Subcutaneous abdominal adipose tissue (tissue), 5 donors: Measurements from ENCODE around the gene TNFSF12.

ENCODE experiments used
- H3K27ac ChIP-seq: one replicate; pipeline ENCODE4 v1.7.0; 2013; ENCODE audit warnings: low read depth, mild to moderate bottlenecking, inconsistent platforms, low read length, moderate library complexity
- H3K27me3 ChIP-seq, 5 donors: one replicate each; pipeline ENCODE4 v1.7.0; 2013; ENCODE audit warnings: low read length in 5 of 5, inconsistent platforms in 1 of 5; ENCODE audit not compliant: control insufficient read depth in 5 of 5, insufficient read depth in 4 of 5
- H3K36me3 ChIP-seq, 5 donors: one replicate each; pipeline ENCODE4 v1.7.0; 2013; ENCODE audit warnings: low read length in 5 of 5; ENCODE audit not compliant: control insufficient read depth in 5 of 5, insufficient read depth in 5 of 5
- H3K4me1 ChIP-seq, 5 donors: one replicate each; pipeline ENCODE4 v1.7.0; 2013; ENCODE audit warnings: low read length in 5 of 5, mild to moderate bottlenecking in 3 of 5, moderate library complexity in 1 of 5; ENCODE audit not compliant: control insufficient read depth in 5 of 5, insufficient read depth in 5 of 5
- H3K4me3 ChIP-seq, 5 donors: one replicate each; pipeline ENCODE4 v1.7.0; 2013; ENCODE audit warnings: low read length in 5 of 5, low read depth in 1 of 5
- H3K9ac ChIP-seq, 5 donors: one replicate each; pipeline ENCODE4 v1.7.0; 2013; ENCODE audit warnings: low read length in 5 of 5, mild to moderate bottlenecking in 4 of 5, moderate library complexity in 3 of 5
- H3K9me3 ChIP-seq, 5 donors: one replicate each; pipeline ENCODE4 v1.7.0; 2013; ENCODE audit warnings: low read length in 5 of 5; ENCODE audit not compliant: control insufficient read depth in 5 of 5
- donor health status: healthy.
- donor health status: healthy.
- donor health status: healthy.
- donor health status: healthy.
- donor health status: healthy.

Gene TNFSF12

DNA sequence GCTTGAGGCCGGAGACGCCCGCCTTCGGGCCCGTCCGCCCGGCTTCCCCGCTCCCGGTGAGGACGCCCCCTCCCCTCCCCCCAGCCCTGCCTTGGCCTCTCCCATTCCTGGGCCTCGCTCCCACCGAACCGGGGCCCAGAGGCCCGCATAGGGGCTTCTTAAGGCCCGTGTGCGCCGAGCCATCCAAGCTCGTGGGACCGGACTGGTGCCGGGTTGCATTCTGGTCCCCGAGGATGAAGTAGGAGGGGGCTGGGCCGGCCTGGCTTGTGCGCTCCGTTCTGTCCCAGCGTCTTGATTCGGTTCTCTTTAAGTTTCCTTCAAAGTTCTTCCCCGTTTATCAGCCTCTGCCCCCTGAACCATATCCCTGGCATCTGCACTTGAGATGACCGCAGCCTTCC, 13.3 kb downstream of the TNFSF12 start:
- no peaks in the 10 kb centered on the region for H3K27me3 ChIP-seq
- H3K4me1 ChIP-seq = peaks cover 11 to 66% (median 63%) of the 10 kb centered on the region in 5 donors
- H3K36me3 ChIP-seq = peaks cover 3 to 44% (median 25%) of the 10 kb centered on the region in 5 donors
- peak overlapping the region; percentile 97 for H3K27ac ChIP-seq
- peak overlapping the region; percentile 71 to 95 (median 90) for H3K9ac ChIP-seq
- peak overlapping the region; percentile 72 to 82 (median 75) for H3K4me3 ChIP-seq
- H3K9me3 ChIP-seq = no peaks in the 10 kb centered on the region

DNA sequence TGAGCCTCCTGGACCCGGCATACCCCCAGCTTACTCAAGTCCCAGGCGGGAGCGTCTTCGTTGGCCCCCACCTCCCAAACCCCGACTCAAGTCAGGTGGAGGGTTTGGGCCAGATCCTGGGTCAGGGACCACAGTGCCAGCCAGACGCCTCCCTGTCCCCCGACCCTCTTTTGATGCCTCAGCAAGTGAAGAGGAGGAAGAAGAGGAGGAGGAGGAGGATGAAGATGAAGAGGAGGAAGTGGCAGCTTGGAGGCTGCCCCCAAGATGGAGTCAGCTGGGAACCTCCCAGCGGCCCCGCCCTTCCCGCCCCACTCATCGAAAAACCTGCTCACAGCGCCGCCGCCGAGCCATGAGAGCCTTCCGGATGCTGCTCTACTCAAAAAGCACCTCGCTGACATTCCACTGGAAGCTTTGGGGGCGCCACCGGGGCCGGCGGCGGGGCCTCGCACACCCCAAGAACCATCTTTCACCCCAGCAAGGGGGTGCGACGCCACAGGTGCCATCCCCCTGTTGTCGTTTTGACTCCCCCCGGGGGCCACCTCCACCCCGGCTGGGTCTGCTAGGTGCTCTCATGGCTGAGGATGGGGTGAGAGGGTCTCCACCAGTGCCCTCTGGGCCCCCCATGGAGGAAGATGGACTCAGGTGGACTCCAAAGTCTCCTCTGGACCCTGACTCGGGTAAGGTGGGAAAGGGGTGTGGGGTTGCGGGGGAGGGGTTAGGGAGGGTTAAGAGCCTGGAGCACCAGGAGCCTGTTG, 14.4 kb downstream of the TNFSF12 start:
- Histone ChIP-seq H3K27me3 (no peaks in the 10 kb centered on the region), H3K27ac (no peak overlapping the region), H3K9ac (peak overlapping the region in 3 of 5 donors; percentile 90 to 95 (median 91)), H3K4me3 (peak overlapping the region in 1 of 5 donors; percentile 75), H3K9me3 (no peaks in the 10 kb centered on the region), H3K4me1 (peaks cover 5 to 55% (median 52%) of the 10 kb centered on the region in 5 donors), H3K36me3 (peaks cover 3 to 51% (median 30%) of the 10 kb centered on the region in 5 donors)

DNA sequence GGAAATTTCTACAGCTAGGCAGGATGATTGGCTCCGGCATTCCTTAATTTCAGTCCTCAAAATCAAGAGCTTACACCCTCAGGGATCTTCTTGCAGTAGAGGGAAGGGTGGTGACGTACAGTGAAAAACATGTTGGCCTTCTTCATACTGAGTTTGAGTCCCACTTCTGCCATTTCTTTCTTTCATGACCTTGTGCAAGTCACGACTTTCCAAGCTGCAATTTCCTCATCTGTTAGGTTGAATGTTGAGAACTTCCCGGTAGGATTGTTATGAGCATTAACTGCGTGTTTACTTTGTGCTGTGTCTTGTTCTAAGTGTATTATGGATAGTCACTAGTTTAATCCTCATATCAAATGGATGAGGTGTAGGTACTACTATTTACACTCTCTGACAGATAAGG, 20.7 kb downstream of the TNFSF12 start:
- Histone ChIP-seq H3K4me3 (no peak overlapping the region), H3K9ac (no peak overlapping the region), H3K36me3 (peaks cover 7 to 68% (median 55%) of the 10 kb centered on the region in 5 donors)

DNA sequence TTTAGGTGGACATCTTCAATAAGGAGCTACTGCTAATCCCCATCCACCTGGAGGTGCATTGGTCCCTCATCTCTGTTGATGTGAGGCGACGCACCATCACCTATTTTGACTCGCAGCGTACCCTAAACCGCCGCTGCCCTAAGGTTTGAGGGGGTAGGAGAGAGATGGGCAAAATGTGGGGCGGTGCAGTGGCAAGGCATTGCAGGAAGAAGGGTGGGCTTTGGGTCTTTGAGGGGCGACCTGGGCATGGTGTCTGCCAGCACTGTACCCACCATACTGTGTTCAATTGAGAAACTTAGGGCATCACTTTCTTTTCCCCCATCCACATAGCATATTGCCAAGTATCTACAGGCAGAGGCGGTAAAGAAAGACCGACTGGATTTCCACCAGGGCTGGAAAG, 21.5 kb downstream of the TNFSF12 start:
- no peak overlapping the region for H3K27ac ChIP-seq
- H3K9me3 ChIP-seq = no peaks in the 10 kb centered on the region
- no peak overlapping the region for H3K9ac ChIP-seq
- H3K36me3 ChIP-seq = peaks cover 13 to 68% (median 55%) of the 10 kb centered on the region in 5 donors
- no peaks in the 10 kb centered on the region for H3K27me3 ChIP-seq
- H3K4me1 ChIP-seq = peaks cover 9 to 26% (median 23%) of the 10 kb centered on the region in 5 donors
- no peak overlapping the region for H3K4me3 ChIP-seq

More for the DNA sequence above, 20.7 kb downstream of the TNFSF12 start:
- peaks cover 8 to 18% (median 15%) of the 10 kb centered on the region in 5 donors for H3K4me1 ChIP-seq
- no peaks in the 10 kb centered on the region for H3K27me3 ChIP-seq
- no peaks in the 10 kb centered on the region for H3K9me3 ChIP-seq
- H3K27ac ChIP-seq = no peak overlapping the region

DNA sequence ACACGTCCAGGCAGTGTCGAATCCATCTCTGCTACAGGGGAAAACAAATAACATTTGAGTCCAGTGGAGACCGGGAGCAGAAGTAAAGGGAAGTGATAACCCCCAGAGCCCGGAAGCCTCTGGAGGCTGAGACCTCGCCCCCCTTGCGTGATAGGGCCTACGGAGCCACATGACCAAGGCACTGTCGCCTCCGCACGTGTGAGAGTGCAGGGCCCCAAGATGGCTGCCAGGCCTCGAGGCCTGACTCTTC, 23.4 kb downstream of the TNFSF12 start:
- Histone ChIP-seq H3K9me3 (no peaks in the 10 kb centered on the region), H3K4me1 (peaks cover 12 to 43% (median 34%) of the 10 kb centered on the region in 5 donors), H3K27ac (peak overlapping the region; percentile 98), H3K4me3 (peak overlapping the region; percentile 54 to 98 (median 80)), H3K36me3 (peaks cover 20 to 70% (median 61%) of the 10 kb centered on the region in 5 donors), H3K9ac (peak overlapping the region; percentile 16 to 79 (median 62)), H3K27me3 (no peaks in the 10 kb centered on the region)

DNA sequence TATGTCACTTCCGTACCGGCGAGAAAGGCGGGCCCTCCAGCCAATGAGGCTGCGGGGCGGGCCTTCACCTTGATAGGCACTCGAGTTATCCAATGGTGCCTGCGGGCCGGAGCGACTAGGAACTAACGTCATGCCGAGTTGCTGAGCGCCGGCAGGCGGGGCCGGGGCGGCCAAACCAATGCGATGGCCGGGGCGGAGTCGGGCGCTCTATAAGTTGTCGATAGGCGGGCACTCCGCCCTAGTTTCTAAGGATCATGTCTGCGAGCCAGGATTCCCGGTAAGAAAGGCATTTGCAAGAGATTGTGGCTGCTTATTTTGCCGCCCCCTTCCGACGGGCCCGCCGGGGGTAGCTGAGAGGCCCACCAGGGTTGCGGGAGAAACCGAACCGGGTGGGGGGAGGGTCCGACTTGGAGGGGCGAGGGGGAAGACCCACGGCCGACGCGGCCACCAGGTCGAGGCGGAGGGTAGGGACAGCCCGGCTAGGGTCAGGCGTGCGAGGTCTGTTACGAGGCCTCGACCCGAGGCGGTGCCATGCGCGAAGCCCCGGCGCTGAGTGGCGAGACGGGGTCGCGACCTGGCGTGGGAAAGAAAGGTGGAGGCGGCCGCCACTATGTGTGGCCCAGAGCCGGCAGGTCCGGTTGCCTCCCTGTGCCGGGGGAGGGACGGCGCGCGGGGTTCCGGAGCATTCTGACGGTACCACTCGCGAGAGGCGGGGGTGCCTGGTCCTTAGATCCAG, 23.9 kb downstream of the TNFSF12 start:
- Histone ChIP-seq H3K4me3 (peak overlapping the region; percentile 52 to 99 (median 98)), H3K27ac (peak overlapping the region; percentile 98), H3K36me3 (peaks cover 22 to 70% (median 61%) of the 10 kb centered on the region in 5 donors), H3K4me1 (peaks cover 12 to 48% (median 39%) of the 10 kb centered on the region in 5 donors), H3K27me3 (no peaks in the 10 kb centered on the region), H3K9me3 (no peaks in the 10 kb centered on the region), H3K9ac (peak overlapping the region; percentile 77 to 98 (median 98))

DNA sequence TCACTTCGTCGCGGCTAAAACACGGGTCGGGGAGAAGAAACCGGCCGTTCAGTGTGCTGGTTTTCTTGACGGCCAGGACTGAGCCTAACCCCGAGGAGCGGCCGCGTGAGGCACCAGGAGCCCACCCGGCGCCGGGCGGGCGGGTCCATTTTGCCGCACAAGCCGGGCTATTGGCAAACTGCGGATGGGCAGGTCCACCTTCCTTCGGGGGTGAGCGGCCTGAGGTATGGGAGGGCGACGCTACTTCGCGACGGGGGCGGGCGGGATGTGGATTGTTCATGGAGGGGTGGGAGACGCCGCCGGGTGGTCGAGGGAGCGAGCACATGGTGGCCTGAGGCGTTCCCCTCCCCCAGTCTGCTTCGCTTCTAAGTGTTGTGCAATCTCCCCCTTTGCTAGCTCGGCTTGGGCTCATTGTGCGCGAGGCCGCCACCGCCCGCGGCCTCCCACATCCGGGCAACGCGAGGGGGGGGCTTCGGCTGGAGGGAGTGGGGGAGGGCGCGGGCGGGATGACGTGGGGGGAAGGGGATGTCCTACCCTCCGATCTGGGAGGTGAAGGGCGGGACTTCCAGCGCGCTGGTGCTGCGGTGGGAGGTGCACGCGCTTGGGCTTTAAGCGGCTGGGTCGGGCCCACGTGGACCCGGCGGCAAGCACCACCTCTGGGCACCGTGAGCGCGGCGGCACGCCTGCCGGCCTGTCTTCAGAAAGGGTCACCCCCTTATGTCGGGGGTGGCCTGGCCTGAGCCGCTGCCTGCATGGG, 24.6 kb downstream of the TNFSF12 start:
- Histone ChIP-seq H3K36me3 (peaks cover 26 to 73% (median 67%) of the 10 kb centered on the region in 5 donors), H3K9ac (peak overlapping the region; percentile 77 to 98 (median 98)), H3K4me1 (peaks cover 12 to 55% (median 42%) of the 10 kb centered on the region in 5 donors), H3K27me3 (no peaks in the 10 kb centered on the region), H3K4me3 (peak overlapping the region; percentile 84 to 99 (median 98)), H3K9me3 (no peaks in the 10 kb centered on the region), H3K27ac (peak overlapping the region; percentile 98)

DNA sequence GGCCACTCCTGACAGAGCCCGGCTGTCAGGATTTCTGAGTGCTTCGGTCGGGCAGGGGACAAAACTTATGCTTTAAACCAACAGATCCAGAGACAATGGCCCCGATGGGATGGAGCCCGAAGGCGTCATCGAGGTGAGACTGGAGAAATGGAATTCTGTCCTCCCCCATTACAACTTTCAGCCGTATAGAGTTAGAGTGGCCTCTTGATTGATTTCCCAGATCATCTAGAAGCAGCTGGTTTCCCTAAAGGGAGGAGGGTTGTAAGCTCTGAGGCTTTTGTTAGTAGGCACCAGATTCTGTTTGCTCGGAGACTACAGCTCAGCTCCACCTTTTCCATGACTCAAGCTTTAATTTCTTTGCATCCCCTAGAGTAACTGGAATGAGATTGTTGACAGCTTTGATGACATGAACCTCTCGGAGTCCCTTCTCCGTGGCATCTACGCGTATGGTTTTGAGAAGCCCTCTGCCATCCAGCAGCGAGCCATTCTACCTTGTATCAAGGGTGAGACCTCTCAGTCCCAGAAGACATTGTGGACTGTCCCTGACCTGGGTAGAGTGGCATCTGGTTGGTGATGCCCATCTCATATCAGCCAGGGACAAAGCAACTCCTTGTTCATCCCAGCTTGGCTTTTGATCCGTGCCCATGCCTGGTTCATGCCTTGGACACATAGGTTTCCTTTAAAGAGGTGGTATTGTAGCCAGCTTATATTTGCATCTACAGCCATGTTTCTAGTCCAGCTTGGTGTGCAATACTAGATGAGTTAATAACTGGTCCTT, 25.5 kb downstream of the TNFSF12 start:
- H3K36me3 ChIP-seq = peaks cover 25 to 75% (median 67%) of the 10 kb centered on the region in 5 donors
- peak overlapping the region; percentile 19 to 87 (median 73) for H3K9ac ChIP-seq
- peak overlapping the region; percentile 98 for H3K27ac ChIP-seq
- H3K27me3 ChIP-seq = no peaks in the 10 kb centered on the region
- peaks cover 18 to 64% (median 51%) of the 10 kb centered on the region in 5 donors for H3K4me1 ChIP-seq
- no peaks in the 10 kb centered on the region for H3K9me3 ChIP-seq
- peak overlapping the region; percentile 84 to 99 (median 98) for H3K4me3 ChIP-seq

DNA sequence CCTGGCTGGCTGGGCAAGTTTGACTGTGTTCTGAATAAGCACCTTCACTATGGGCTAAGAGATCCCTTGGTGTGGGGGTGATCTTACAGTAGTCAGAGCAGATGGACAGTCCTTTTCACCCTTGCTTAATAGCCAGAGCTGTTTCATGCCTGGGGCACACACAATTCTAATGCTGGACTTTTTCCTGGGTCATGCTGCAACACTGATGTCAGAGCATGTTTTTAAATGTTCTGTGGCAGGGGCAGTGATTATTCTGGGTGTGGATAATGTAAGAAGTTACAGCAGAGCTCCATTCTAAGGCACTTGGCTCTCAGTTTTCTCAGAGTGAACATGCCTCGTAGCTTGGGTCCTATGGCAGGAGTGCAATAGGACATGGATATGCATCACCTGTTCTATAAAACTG, 26.6 kb downstream of the TNFSF12 start:
- H3K27ac ChIP-seq = peak overlapping the region; percentile 98
- no peaks in the 10 kb centered on the region for H3K9me3 ChIP-seq
- H3K4me3 ChIP-seq = peak overlapping the region in 3 of 5 donors; percentile 85 to 98 (median 98)
- peak overlapping the region in 2 of 5 donors; percentile 73 to 84 for H3K9ac ChIP-seq
- peaks cover 24 to 75% (median 62%) of the 10 kb centered on the region in 5 donors for H3K4me1 ChIP-seq
- no peaks in the 10 kb centered on the region for H3K27me3 ChIP-seq
- H3K36me3 ChIP-seq = peaks cover 21 to 66% (median 63%) of the 10 kb centered on the region in 5 donors
